ENCODE measurements around the gene KCNIP4.

The KCNIP4 gene

DNA sequence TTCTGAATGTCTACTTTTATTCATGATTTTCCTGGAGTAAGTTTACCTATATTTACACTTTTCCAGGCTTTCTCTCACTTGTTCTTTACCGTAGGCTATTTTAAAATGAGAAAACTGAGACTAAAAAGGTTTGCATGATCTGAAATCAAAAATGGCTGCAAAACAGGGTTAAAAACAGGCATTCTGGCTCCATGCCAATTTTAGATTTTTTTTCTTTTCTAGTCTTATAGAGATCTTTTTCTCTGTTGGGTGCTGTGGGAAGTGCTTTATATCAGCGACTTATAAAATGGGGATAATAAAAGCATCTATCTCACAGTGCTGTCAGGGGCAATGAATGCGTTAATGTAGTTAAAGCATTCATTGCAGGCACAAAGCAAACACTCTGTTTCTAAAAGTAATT, 953.6 kb downstream of the KCNIP4 start:
- DNase-seq (ENCODE audit: low read depth in 2 of 3, low spot score in 1 of 3): no peak

DNA sequence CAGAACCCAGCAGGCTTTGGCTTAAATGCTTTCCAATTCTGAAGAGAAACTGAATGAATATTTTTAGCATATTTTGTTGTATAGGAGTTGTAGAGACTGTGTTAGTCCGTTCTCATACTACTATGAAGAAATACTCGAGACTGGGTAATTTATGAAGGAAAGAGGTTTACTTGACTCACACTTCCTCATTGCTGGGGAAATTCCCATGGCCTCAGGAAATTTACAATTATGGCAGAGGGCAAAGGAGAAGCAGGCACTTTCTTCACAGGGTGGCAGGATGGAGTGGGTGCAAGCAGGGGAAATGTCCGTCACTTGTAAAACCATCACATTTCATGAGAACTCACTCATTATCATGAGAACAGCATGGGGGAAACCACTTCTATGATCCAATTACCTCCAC, 956.6 kb downstream of the KCNIP4 start:
- DNase-seq (ENCODE audit: low read depth in 2 of 3, low spot score in 1 of 3): no peak

DNA sequence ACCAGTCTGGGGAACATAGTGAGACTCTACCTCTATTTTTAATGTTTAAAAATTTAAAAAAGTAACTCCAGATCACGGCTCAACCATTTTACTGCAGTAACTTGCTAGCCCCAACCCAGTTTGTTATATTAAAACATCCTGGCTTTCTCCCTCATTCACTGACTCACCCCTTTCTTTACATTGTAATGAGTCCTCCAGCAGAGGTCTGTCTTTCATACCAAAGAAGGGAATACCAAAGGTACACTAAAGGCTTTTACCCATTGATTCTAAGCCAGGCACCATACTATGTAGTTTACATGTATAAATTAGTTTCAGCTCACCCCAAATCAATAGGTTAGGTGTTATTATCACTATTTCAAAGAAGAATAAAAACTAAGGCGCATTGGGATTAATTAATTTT, 961.4 kb downstream of the KCNIP4 start:
- DNase-seq (ENCODE audit: low read depth in 2 of 3, low spot score in 1 of 3): no peak

DNA sequence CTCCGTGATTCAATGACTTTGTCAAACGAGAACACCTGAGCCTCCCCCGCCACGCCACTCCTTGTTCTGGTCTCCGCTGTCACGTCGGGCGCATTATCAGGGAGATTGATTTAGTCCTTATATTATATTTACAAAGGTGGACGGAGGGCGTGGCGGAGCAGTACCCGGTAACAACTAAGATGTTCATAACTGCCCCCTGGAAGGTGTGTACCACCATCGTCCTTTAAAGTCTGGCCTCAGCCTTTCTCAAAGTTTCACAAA, 964.1 kb downstream of the KCNIP4 start:
- DNase-seq (ENCODE audit: low read depth in 2 of 3, low spot score in 1 of 3): no peak

DNA sequence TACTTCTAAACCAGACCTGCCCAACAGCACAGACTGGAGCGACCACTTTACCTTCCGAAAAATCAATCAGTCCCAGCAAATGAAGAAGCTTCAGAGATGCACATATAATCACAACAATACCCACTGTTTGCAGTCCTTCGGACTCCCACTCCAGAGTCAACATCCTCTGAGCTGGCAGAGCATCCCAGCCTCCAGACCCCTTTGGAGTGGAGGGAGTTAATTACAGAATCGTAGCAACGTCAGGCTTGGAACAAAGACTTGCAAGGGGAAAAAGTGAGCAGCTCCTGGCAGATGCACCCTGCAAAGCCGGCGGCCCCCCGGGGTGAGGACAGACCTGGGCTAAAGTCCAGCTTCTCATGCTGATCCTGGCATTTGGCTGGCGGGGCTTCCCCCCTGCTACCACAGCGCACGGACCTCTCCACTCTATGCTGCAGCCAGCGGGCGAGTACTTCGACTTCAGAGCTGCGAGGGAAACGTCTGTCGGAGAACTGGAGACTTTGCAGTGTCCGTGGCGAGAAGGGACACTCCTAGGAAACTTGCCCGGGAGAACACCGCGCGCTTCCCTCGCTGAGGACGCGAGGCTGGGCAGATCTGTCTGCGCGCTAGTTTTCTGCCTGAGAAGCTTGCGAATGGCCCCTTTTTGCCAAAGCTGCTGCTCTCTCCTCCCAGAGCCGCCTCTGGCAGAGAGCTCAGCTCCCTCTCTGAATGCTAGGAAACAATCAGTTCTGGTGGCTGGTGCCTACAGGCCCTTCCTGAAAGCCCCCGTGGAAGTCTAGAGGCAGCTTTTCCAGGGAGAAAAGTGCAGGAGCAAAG, 964.6 kb downstream of the KCNIP4 start:
- DNase-seq (ENCODE audit: low read depth in 2 of 3, low spot score in 1 of 3): no peak

DNA sequence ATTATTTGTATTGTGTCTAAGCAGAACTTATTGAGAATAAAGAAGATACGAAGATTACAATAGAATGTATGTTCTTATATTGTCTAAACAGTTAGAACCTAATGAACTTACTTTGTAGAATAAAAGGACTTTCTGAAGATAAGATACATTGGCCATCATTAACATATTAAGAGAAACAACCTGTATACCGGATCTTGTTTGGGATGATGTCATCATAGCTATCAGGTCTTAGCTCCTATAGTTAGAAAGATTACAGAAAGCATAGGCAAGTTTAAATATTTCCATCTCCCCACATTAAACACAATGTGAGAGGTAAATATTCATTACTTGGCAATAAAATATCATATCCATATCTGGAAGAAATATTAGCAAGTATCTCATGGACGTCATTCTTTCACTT, 966.0 kb downstream of the KCNIP4 start:
- DNase-seq (ENCODE audit: low read depth in 2 of 3, low spot score in 1 of 3): no peak

DNA sequence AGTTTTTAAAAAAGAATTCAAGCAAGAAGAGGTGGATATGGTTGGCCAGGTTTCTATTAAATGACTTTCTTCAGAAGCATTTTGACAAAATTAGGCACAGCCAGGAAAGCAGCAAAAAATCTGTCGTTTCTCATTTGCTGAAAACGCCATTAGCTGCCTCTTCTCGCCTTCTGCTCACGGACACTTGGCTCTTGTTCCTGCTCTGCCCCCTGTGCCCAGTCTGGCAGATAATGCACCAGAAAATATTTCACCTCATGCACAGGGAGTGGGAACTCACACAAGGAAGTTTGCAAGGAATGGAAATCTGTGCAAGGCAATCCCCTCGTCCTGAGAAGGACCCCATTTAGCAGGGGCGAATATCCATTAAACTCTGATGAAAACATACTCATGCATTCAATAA, 988.3 kb downstream of the KCNIP4 start:
- no peak for DNase-seq (ENCODE audit: low read depth in 2 of 3, low spot score in 1 of 3)

DNA sequence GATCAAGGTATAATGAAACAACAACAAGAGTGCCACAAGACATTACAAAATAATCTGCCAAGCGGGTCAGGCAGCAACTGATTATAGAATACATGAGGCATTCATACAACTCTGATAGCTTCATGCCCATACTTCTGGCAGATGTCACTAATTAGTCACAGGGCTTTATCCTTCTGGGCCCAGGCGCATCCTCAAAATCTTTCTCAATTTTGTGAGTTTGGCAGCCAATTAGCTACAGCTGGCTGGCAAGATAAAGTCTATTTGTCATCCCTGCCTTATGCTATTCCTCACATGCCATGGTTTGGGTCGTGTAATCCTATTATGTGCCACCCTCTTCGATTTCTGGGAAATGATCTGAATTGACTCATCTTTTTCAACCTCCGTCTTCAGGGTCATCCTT, 994.0 kb downstream of the KCNIP4 start:
- no peak for DNase-seq (ENCODE audit: low read depth in 2 of 3, low spot score in 1 of 3)

DNA sequence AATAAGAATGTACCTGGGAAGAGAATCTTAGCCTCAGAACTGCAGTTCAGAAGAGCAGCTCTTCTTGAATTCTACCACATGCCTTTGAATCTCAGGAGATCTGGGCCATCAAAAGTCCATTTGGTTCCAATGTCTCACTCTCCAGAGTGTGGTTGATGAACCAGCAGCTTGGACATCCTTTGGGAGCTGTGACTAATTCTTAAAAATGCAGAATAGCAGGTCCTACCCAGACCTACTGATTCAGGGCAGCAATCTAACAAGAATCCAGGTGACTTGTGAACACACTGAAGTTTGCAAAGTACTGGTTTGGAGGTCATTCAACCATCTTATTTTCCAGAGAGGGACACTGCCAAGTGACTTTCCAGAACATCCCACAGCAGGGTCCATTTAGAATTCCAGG, 1003.6 kb downstream of the KCNIP4 start:
- DNase-seq (ENCODE audit: low read depth in 2 of 3, low spot score in 1 of 3): no peak

DNA sequence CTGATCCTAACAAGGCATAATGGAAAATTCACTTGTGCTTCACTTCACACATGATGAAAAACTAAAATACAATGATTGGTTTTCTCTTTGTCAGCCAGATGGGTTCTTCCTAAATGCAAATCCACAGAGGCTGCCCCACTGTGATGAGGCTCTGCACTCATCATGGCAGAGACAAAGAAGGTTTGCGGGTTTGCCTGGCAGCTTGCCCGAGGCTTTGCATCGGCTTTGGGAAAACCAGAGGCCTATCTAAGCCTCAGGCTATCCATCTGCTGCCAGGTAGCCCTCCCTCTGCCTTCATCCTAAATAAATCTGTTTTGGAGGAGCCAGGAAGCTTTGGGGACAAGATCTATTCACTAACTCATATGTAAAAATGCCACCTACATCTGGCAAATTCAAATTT, 1004.1 kb downstream of the KCNIP4 start:
- no peak for DNase-seq (ENCODE audit: low read depth in 2 of 3, low spot score in 1 of 3)

DNA sequence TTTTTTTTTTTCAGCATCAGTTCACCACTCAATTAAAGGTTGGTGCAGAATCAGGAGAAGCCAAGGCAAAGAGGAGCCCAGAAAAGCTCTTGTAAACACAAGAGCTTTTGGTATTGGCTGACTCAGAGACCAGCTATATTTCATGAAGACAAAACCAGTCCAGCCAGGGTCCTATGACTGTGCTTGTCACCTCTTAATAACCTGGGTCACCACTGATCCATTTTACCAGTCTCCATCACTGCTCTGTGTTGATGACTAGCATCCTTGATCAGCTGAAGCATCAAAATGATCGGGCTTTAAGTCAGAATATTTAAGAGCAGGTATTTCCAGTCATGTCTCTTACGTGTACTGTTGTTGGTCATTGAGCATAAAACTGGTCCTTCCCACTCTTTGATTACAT, 1010.4 kb downstream of the KCNIP4 start:
- no peak for DNase-seq (ENCODE audit: low read depth in 2 of 3, low spot score in 1 of 3)

DNA sequence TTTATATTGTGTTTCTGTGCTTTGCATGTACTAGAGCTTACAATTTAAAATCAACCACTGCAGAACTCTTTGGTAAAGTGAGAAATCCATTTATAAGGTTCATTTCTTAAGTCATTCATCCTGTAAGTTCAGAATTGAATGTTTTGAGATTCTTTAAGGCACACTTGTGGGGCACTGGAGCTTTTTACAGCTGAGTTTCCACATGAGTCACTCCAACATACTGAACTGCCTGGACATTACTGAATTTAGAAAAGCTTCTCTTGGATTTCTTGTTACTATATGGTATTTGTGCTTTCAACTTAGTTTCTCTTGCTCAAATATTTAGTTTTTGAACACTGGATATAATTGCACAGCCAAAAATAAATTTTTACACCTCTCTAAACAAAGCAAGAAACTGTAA, 1022.0 kb downstream of the KCNIP4 start:
- DNase-seq (ENCODE audit: low read depth in 2 of 3, low spot score in 1 of 3): no peak

DNA sequence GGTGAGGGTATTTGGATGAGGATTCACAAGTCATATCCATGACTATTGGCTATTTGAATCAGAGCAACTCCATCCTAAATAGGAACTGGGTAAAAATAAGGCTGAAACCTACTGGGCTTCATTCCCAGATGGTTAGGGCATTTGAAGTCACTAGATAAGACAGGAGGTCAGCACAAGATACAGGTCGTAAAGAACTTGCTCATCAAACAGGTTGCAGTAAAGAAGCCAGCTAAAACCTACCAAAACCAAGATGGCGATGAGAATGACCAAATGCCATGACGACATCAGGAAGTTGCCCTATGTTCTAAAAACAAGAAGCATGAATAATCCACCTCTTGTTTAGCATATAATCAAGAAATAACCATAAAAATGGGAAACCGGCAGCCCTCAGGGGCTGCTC, 1023.4 kb downstream of the KCNIP4 start:
- no peak for DNase-seq (ENCODE audit: low read depth in 2 of 3, low spot score in 1 of 3)

DNA sequence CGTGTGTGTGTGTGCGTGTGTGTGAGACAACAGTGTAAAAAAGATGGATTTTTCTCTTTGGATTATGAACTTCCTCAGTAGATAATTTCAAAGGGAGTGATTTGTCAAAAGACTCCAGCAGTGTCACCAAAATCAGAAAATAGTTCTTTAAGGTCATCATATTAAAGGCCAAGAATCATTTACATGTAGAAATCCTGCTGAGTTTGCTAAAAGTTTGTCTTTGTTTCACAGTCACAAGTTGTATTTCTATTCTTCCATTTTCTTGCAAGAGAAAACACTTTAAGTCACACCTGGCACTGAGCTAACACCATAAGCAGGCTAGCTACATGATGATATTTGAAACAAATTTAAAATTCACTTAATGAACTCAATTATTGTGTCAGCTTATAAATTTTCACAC, 1025.6 kb downstream of the KCNIP4 start:
- DNase-seq (ENCODE audit: low read depth in 2 of 3, low spot score in 1 of 3): no peak

DNA sequence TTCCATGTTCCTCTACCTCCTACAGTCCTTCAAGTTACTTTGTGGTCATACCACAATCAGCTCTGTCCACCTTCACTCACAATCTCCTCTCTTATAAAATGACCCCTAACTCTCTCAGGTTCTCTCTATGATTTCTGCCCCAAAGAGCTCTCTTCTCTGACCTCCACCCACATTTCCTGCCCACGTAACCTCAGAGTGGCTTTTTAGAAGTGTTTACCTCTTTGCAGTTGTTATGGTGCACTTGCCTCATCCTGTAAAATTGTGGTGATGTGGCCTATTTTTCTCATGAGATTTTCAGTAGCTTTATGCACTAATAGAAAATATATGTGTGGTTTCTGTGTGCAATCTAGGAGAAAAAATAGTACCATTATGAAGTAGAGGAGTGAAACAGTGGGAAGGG, 1032.5 kb downstream of the KCNIP4 start:
- DNase-seq (ENCODE audit: low read depth in 2 of 3, low spot score in 1 of 3): no peak

DNA sequence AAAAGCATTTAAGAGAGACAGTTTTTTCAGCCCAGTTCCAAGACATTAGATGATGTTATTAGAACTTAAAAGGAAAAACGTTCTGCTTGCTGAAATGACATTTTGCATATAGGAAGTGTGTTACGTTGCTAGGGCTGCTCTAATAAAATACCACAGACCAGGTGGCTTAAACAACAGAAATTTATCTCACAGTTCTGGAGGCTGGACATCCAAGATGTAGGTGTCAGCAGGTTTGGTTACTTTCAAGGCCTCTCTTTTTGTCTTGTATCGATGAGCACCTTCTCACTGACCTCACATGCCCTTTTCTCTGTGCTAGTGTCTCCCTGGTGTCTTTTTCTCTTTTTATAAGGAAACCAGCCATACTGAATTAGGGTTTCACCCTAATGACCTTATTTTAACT, 1043.6 kb downstream of the KCNIP4 start:
- DNase-seq (ENCODE audit: low read depth in 2 of 3, low spot score in 1 of 3): no peak

DNA sequence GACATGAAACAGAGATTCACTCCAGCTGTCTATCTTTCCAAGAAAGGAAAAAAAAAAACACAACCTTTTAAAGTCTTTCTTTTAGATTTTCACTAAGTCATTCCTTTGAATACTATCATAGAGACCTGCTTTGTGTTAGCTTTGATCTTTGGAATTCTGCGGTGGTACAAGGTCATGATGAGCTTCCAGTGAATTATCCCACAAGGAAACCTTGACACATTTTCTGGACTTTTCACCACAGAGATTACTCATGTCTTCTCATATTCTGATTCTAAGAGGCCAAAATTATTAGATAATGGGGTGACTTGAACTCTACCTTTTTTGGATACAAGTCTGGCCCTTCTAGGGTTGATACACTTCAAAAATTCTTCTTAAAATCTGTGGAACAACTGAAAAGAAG, 1046.7 kb downstream of the KCNIP4 start:
- no peak for DNase-seq (ENCODE audit: low read depth in 2 of 3, low spot score in 1 of 3)

DNA sequence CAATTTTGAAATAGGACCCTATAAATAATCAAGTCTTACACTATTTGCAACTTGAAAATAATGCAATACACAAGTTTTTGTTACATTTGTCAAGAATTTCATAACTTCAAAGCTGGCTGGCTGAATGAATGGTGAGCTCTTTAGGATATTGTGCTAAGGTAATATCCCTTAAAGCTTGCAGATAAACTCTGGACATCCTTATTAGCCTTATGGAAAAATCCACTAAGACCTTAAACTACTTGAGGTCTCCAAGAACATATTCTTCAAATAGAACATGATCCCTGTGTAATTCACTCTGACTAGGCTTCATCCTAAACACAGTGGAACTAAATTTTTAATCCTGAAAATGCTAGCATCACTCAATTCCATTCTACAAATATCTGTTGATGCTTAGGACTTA, 1049.0 kb downstream of the KCNIP4 start:
- no peak for DNase-seq (ENCODE audit: low read depth in 2 of 3, low spot score in 1 of 3)

DNA sequence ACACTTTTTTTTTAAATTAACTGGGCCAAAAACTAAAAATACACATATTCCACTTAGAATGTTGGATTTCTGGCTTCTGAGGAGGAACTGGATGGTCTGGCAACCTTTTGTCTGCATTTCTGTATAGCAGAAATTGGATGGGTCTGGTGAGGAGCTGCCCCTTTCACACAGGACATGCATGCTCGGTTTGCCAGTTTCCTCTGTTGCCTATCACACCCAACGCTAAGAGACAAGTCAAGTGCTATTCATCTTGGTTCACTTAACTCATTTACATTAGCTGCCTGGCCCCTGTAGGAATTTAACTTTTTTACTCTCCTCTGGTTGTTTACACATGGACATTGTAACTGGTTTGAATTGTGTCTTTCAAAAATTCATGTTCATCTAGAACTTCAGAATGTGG, 1052.6 kb downstream of the KCNIP4 start:
- DNase-seq (ENCODE audit: low read depth in 2 of 3, low spot score in 1 of 3): no peak

DNA sequence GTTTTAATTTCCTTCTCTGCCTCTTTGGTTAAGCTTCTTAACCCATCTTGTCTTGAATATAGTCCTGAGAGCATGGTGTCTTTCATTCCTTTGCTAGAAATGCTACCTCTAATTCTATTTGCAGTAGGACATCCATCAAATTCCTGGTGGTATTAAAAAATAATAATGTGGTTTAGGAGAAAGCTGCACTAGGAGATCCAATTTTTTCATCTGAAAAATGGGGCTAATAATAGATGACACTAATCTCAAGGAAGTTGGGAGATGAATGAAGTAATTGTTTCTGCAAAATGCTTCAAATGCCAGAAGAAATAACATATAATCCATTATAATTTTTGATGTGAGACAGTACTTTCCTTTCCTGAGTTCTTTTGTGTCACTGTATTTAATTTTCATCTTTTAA, 1053.4 kb downstream of the KCNIP4 start:
- no peak for DNase-seq (ENCODE audit: low read depth in 2 of 3, low spot score in 1 of 3)

DNA sequence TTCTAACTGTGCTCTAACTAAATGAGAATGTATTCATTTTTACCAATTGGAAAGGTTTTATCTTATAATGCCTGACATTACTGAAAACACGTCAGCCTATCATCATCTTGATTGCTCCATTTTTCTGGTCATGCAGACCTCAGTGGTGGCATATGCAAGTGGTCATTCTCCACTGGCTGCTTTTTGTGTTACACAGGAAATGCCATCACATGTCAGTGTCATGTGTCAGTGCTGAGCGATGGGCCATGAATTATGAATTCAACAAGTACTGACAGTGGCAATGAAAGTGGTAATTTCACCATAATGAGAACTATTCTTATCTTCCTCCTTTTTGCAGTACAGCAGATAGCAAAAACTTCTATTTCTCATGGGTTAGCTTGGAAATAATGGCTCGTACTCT, 1057.8 kb downstream of the KCNIP4 start:
- no peak for DNase-seq (ENCODE audit: low read depth in 2 of 3, low spot score in 1 of 3)

DNA sequence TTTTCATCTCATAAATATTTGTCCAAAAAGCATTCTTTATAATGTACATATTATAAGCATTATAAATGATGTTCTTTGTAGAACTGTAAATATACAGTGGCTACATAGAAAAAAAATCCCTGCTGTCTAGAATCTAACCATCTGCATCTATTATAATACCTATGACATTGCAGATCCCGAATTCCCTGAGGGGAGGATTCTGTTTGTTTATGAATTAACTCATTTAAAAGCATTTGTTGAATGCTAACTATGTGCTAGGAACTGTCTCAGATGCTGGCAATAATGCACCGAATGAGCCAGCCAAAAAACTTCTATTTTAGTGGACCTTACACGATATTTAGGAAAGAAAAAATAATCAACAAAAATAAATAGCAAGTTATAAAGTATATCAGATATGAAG, 1058.7 kb downstream of the KCNIP4 start:
- DNase-seq (ENCODE audit: low read depth in 2 of 3, low spot score in 1 of 3): no peak

DNA sequence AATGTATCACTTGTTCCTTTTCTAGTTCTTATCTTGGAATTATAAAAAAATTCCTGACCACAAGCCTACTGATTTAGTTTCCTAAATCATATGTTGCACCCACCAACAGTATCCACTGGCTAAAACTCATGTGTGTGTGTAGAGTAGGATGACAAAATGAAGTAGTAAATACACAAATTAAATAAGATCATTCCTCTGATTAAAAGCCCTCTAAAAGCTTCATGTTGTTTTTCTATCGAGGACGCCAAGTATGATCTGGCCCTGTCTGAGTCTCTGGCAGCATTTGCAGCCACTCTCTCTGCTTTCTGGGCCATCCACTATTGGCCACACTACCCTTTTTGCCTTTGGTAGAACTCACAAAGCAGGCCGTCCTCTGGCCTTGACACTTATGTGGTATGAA, 1064.9 kb downstream of the KCNIP4 start:
- DNase-seq (ENCODE audit: low read depth in 2 of 3, low spot score in 1 of 3): no peak

DNA sequence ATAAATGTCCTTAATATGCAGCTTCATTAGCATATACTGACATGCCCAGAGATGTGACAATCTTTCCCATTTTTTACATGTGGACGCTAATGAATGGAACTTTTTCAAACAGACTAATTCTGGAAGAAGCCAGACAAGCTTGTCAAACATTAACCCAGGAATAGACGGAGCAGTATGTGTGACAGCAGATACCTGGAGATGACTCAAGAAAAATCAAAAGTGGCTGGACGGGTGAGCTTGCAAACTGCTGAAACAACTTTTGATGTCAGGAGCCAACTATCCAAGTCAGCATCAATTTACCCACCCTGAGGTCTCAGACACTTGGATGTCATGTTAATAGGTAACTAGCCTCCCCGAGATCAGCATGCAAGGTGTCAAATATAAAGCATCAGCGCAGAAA, 1065.3 kb downstream of the KCNIP4 start:
- DNase-seq (ENCODE audit: low read depth in 2 of 3, low spot score in 1 of 3): no peak

Data from stimulated activated CD4-positive, alpha-beta T cell treated with anti-CD3 and anti-CD28 coated beads, Interleukin-12 subunit alpha, Interleukin-12 subunit beta, amount 100 ng/mL, for 48 hours (primary cell).